Measurements from ENCODE around the gene MED27. TPM values are rescaled to one million over a fixed set of nuclear protein-coding genes. Genes with fewer than 3 reads are reported as not detected.
"Not testable (repeated sequence)": the region's sequence is repeated elsewhere in the genome, so short reads cannot be mapped to it uniquely, and the experiment has no call there.

MED27 gene
- total RNA-seq, 4 donors from 2014 or later: 12.9 to 21.8 (median 20.0) TPM

DNA sequence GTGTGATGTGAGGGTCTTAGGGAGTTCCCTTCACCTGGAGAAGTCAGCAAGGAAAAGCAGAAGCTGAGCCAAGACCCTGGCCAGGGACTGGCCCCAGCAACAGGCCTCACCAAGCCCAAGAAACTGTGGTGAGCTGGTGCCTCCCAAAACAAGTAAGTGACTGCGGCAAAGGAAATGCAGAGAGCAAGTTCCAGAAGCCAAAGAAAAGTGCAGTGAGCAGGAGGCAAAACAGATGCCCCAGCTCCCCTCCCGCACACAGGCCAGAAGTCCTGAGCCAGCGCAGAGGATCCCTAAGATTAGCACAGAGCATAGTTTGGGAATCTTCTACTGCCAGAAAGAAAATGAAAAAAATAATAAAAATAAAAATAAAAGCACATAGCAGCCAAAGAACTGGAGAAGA is 13.2 kb downstream of the MED27 start:
- H3K36me3 ChIP-seq: peaks cover 9 to 52% (median 23%) of the 10 kb centered on the region in 4 donors
- DNase-seq (ENCODE audit: extremely low spot score): no peak
- H3K27me3 ChIP-seq: no peaks in the 10 kb centered on the region
- 99% methylated on average over 3 of the region's 3 CpGs for WGBS
- no peak overlapping the region for H3K4me3 ChIP-seq
- no peaks in the 10 kb centered on the region for H3K9me3 ChIP-seq
- H3K27ac ChIP-seq (replicated peaks in 1 of 4): no peak overlapping the region
- intact Hi-C loops (cut with DNase I): no loop called here
- H3K4me1 ChIP-seq: peaks cover 0 to 22% (median 6%) of the 10 kb centered on the region in 4 donors
- TF ChIP-seq POLR2AphosphoS5 (IDR thresholded peaks at IDR 0.05) (no peak), EP300 (IDR thresholded peaks at IDR 0.05) (no peak), POLR2A (IDR thresholded peaks at IDR 0.05; ENCODE audit: low read depth) (no peak)
- TF ChIP-seq, protein P1, sequence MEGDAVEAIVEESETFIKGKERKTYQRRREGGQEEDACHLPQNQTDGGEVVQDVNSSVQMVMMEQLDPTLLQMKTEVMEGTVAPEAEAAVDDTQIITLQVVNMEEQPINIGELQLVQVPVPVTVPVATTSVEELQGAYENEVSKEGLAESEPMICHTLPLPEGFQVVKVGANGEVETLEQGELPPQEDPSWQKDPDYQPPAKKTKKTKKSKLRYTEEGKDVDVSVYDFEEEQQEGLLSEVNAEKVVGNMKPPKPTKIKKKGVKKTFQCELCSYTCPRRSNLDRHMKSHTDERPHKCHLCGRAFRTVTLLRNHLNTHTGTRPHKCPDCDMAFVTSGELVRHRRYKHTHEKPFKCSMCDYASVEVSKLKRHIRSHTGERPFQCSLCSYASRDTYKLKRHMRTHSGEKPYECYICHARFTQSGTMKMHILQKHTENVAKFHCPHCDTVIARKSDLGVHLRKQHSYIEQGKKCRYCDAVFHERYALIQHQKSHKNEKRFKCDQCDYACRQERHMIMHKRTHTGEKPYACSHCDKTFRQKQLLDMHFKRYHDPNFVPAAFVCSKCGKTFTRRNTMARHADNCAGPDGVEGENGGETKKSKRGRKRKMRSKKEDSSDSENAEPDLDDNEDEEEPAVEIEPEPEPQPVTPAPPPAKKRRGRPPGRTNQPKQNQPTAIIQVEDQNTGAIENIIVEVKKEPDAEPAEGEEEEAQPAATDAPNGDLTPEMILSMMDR (IDR thresholded peaks at IDR 0.05): no peak

DNA sequence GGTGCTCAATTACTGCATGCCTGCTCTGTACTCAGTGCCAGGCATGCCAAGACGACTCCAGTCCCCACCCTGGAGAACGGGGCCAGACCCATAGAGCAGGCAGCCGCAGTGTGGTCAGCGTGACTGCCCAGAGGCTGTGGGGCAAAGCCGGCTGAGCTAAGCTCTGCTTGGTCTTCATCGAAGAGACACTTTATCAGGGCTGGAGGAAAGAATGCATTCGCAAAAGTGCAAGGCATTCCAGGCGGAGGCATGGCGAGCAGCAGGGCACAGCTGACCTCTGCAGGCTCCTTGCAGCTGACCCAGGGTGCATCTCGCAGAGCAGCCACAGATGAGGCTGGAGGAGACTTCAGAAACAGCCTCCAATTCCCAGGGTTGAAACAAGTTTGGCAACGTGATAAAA is 13.6 kb downstream of the MED27 start:
- TF ChIP-seq POLR2A (IDR thresholded peaks at IDR 0.05; ENCODE audit: low read depth) (no peak), EP300 (IDR thresholded peaks at IDR 0.05) (no peak), POLR2AphosphoS5 (IDR thresholded peaks at IDR 0.05) (no peak)
- TF ChIP-seq, protein P1 (IDR thresholded peaks at IDR 0.05): no peak
- no peaks in the 10 kb centered on the region for H3K27me3 ChIP-seq
- no peak overlapping the region for H3K27ac ChIP-seq (replicated peaks in 1 of 4)
- peaks cover 9 to 51% (median 23%) of the 10 kb centered on the region in 4 donors for H3K36me3 ChIP-seq
- intact Hi-C loops (cut with DNase I): no loop called here
- no peak for DNase-seq (ENCODE audit: extremely low spot score)
- no peak overlapping the region for H3K4me3 ChIP-seq
- H3K9me3 ChIP-seq: no peaks in the 10 kb centered on the region
- WGBS: 82% methylated on average over 10 of the region's 11 CpGs
- peaks cover 0 to 22% (median 6%) of the 10 kb centered on the region in 4 donors for H3K4me1 ChIP-seq

DNA sequence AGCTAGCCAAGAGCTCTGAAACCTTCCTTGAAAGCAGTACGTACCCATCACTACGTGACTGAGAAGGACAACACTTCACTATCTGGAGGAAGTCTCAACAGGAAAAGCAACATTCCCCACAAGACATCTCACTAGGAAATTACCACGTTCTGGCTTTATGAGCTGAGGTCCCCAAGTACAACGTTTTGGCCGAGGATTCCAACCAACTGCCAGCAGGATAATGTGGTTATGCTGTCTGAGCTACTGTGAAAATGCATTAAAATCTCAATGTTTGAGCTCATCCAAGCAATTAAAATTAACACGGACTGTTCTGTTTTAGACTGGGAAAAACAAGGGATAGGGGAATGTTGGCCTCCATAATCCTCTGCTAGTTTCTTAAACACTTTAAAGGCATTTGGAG is 16.4 kb downstream of the MED27 start:
- Histone ChIP-seq H3K27me3 (no peaks in the 10 kb centered on the region), H3K4me1 (peaks cover 0 to 14% (median 0%) of the 10 kb centered on the region in 4 donors), H3K9me3 (no peaks in the 10 kb centered on the region), H3K4me3 (no peak overlapping the region), H3K36me3 (peaks cover 4 to 42% (median 14%) of the 10 kb centered on the region in 4 donors), H3K27ac (replicated peaks in 1 of 4) (no peak overlapping the region)
- TF ChIP-seq POLR2AphosphoS5 (IDR thresholded peaks at IDR 0.05) (no peak), EP300 (IDR thresholded peaks at IDR 0.05) (no peak)
- intact Hi-C loops (cut with DNase I): no loop called here
- DNase-seq (ENCODE audit: extremely low spot score): no peak
- WGBS: 83% methylated on average over 6 of the region's 6 CpGs

DNA sequence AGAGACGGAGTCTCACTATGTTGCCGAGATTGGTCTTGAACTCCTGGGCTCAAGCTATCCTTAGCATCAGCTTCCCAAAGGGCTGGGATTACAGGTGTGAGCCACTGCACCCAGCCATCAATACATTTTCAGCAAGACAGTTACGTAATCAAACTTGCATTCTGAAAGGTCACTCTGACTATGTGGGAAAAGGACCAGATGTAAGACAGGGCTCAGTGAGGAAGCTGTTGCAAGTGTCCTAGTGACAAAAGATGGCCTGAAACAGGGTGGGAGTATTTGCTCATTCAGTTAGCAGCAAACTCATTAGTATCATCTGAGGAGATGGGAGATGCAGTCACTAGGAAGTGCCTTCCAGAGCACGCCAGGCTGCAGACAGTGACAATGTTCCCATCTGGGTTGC is 16.9 kb downstream of the MED27 start:
- Histone ChIP-seq H3K9me3 (no peaks in the 10 kb centered on the region), H3K36me3 (peaks cover 0 to 39% (median 9%) of the 10 kb centered on the region in 4 donors), H3K4me3 (no peak overlapping the region), H3K27ac (replicated peaks in 1 of 4) (no peak overlapping the region), H3K27me3 (no peaks in the 10 kb centered on the region), H3K4me1 (peaks cover 0 to 14% (median 0%) of the 10 kb centered on the region in 4 donors)
- TF ChIP-seq POLR2A (IDR thresholded peaks at IDR 0.05; ENCODE audit: low read depth) (no peak), POLR2AphosphoS5 (IDR thresholded peaks at IDR 0.05) (no peak), EP300 (IDR thresholded peaks at IDR 0.05) (no peak)
- TF ChIP-seq, protein P1 (IDR thresholded peaks at IDR 0.05): no peak
- DNase-seq (ENCODE audit: extremely low spot score): no peak
- WGBS: 95% methylated on average over 4 of the region's 4 CpGs
- intact Hi-C loops (cut with DNase I): no loop called here

DNA sequence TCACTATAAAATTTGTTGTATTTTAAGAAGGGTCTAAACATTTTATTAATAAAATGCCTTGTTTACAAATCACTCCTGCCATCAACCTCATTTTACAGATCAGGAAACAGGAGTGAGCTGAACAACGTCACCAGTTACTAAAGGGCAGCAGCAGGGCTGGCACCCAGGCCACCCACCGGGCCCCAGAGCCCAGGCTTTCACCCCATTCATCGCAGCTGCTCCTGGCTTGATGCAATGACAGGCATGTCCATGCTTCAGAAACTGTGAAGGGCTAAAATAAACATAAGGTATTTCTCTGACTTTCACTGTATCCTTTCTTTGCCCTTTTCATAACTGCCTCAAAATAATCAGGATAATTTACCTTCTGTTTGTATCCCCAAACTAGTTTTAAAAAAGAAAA is 18.1 kb downstream of the MED27 start:
- Histone ChIP-seq H3K27me3 (no peaks in the 10 kb centered on the region), H3K27ac (replicated peaks in 1 of 4) (no peak overlapping the region), H3K4me1 (peaks cover 0 to 14% (median 0%) of the 10 kb centered on the region in 4 donors), H3K36me3 (peaks cover 0 to 29% (median 7%) of the 10 kb centered on the region in 4 donors), H3K4me3 (no peak overlapping the region), H3K9me3 (no peaks in the 10 kb centered on the region)
- intact Hi-C loops (cut with DNase I): no loop called here
- DNase-seq (ENCODE audit: extremely low spot score): no peak
- WGBS: 74% methylated on average over 3 of the region's 3 CpGs
- no peak for TF ChIP-seq EP300 (IDR thresholded peaks at IDR 0.05)

DNA sequence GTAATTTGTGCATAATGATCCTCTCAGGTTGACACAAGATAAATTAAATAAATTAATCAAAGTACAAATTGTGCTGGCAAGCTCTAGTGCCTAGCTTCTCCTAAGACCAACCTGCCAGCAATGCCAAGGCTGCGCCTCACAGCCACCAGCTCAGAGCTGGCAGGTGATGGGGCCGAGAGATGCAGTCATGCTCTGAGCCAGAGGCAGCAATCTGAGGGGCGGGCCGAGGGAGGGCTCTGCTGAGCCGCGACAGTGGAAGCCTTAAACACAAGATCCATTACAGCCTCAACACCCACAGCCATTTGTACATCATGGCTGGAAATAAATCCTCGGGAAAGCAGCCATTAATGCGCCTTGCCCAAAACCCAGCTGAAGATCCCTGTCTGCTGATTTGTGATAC is 20.3 kb downstream of the MED27 start:
- no peaks in the 10 kb centered on the region for H3K27me3 ChIP-seq
- H3K27ac ChIP-seq (replicated peaks in 1 of 4): no peak overlapping the region
- no peak for DNase-seq (ENCODE audit: extremely low spot score)
- TF ChIP-seq EP300 (IDR thresholded peaks at IDR 0.05) (no peak), POLR2AphosphoS5 (IDR thresholded peaks at IDR 0.05) (no peak), POLR2A (IDR thresholded peaks at IDR 0.05; ENCODE audit: low read depth) (no peak)
- TF ChIP-seq, protein P1 (IDR thresholded peaks at IDR 0.05): no peak
- H3K9me3 ChIP-seq: no peaks in the 10 kb centered on the region
- H3K4me1 ChIP-seq: peaks cover 0 to 14% (median 0%) of the 10 kb centered on the region in 4 donors
- H3K36me3 ChIP-seq: peaks cover 0 to 15% (median 0%) of the 10 kb centered on the region in 4 donors
- 100% methylated on average over 4 of the region's 8 CpGs for WGBS
- intact Hi-C loops (cut with DNase I): no loop called here
- no peak overlapping the region for H3K4me3 ChIP-seq

DNA sequence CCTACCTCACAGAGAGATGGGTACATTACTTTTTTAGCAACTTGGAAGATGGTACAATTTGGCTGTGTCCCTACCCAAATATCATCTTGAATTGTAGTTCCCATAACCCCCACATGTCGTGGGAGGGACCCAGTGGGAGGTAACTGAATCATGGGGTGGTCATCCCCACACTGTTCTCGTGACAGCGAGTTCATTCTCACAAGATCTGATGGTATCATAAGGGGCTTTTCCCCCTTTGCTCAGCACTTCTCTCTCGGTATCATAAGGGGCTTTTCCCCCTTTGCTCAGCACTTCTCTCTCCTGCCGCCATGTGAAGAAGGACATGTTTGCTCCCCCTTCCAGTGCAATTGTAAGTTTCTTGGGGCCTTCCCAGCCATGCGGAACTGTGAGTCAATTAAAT is 21.4 kb downstream of the MED27 start:
- H3K27ac ChIP-seq (replicated peaks in 1 of 4); intact Hi-C loops (cut with DNase I); H3K4me3 ChIP-seq; H3K27me3 ChIP-seq; DNase-seq (ENCODE audit: extremely low spot score); H3K9me3 ChIP-seq: not testable (repeated sequence)
- 91% methylated on average over 6 of the region's 6 CpGs for WGBS
- H3K4me1 ChIP-seq: peaks cover 0 to 14% (median 0%) of the 10 kb centered on the region in 4 donors
- peaks cover 0 to 15% (median 0%) of the 10 kb centered on the region in 4 donors for H3K36me3 ChIP-seq
